GM18951 (cell line): ENCODE measurements around the gene MAP1S.

Experiments used
- POLR2A ChIP-seq: IDR thresholded peaks from 4 replicates; pipeline ENCODE4 v1.6.1; 2011; ENCODE audit warnings: mild to moderate bottlenecking; ENCODE audit not compliant: insufficient read length, insufficient read depth; ENCODE audit errors: extremely low read depth
- in situ Hi-C: fragments of 300-500 bp; cut with MboI; formaldehyde crosslinking; loops from one replicate; pipeline ENCODE4 v1.12.0; 2022; ENCODE audit warnings: low sequenced_read_pairs, mixed read lengths, inconsistent platforms; ENCODE audit not compliant: unreplicated experiment

Gene MAP1S

GRCh38 chr19:17684256-17684655, 35.0 kb upstream of the MAP1S start:
- TF ChIP-seq POLR2A: no peak
- in situ Hi-C loops: no loop called here

GRCh38 chr19:17685451-17686022, 33.7 kb upstream of the MAP1S start:
- no peak for TF ChIP-seq POLR2A
- in situ Hi-C loops: no loop called here

- in situ Hi-C loops: no loop called here
- TF ChIP-seq POLR2A: no peak
These were observed 33.2 kb upstream of the MAP1S start for GRCh38 chr19:17686023-17686521.

- TF ChIP-seq POLR2A: no peak
- in situ Hi-C loops: no loop called here
These were observed 32.7 kb upstream of the MAP1S start for GRCh38 chr19:17686592-17687024.

DNA sequence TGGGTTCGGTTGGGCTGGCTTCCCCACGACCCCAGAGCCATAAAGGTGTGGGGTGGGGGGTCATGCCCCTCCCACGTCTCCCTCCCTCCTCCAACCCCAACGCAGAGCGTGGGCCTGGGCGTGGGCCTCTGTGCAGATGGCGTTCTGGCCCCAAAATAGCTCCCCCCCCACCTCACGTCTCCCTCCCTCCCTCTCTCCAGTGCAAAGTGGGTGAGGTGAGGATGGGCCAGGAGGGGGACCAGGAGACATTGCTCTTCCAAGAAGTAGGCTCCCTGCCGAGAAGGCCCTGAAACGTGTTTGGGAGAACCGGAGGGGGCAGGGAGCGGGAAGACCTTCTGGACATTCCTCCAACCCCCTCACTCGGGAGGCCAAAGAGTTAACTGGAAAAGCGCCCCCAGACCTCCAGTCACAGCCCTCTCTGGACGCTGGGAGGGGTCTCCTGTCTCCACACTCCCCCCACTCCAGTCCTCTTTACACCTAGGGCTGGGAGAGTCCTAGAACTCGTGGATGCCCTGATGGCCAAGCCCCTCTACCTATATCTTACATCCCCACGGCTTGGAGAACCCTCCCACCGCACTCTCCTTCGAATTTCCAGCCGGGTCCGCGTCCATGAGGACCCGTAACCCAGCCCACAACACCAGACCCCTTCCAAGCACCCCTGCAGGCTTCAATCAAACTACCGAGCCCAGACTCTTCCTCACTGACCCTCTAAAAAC, 32.0 kb upstream of the MAP1S start:
- TF ChIP-seq POLR2A: no peak
- in situ Hi-C loops: no loop called here

GRCh38 chr19:17687857-17688784, 31.2 kb upstream of the MAP1S start, which contains the start of gene UNC13A:
Gene UNC13A (minus strand): TSS chr19:17688354. CDS start chr19:17688199, 155 bp downstream.
- TF ChIP-seq POLR2A: no peak
- in situ Hi-C loops: no loop called here

- in situ Hi-C loops: no loop called here
- TF ChIP-seq POLR2A: no peak
These were observed 30.3 kb upstream of the MAP1S start for GRCh38 chr19:17688853-17689595.

- no peak for TF ChIP-seq POLR2A
These were observed 26.7 kb upstream of the MAP1S start for GRCh38 chr19:17692566-17692965.

DNA sequence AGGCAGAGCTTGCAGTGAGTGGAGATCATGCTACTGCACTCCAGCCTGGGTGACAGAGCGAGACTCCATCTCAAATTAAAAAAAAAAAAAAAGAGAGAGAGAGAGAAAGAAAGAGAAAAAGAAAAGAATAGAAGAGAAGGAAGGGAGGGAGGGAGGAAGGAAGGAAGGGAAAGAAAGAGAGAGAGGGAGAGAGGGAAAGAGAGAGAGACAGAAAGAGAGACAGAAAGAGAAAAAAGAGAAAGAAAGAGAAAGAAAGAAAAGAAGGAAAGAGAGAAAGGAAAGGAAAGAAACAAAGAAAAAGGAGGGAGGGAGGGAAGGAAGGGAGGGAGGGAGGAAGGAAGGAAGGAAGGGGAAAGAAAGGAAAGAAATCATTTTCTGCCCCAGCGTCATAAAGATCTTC, 24.1 kb upstream of the MAP1S start:
- in situ Hi-C loops: no loop called here
- TF ChIP-seq POLR2A: no peak

More at GRCh38 chr19:17692566-17692965, 26.7 kb upstream of the MAP1S start:
- in situ Hi-C loops: no loop called here

GRCh38 chr19:17703824-17704463, 15.3 kb upstream of the MAP1S start:
- in situ Hi-C loops: no loop called here
- TF ChIP-seq POLR2A: no peak

DNA sequence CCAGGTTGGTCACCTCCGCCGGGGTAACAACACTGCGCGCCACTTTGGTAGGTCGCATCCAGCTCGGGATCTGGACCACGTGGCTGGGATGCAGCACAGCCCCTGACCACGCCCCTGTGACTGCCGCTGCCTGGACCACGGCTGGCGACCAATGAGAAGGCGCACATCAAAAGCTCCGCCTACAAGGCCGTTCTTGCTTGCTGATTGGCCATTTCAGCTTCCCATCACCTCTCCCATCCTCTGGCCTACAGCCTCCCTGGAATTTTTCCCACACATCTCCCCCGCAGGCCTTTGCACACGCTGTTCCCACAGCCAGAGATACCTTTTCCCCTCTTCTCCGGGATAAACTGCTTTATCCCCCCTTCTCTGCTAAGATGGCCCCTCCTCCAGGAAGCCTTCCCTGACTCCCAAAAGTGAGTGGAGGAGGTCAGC, 12.5 kb upstream of the MAP1S start:
- in situ Hi-C loops: no loop called here
- TF ChIP-seq POLR2A: no peak

- no peak for TF ChIP-seq POLR2A
- in situ Hi-C loops: no loop called here
These were observed 7.4 kb upstream of the MAP1S start for GRCh38 chr19:17711851-17712250.
